B cell (primary cell): ENCODE results near the gene KLHL35. TPM values are rescaled to one million over a fixed set of nuclear protein-coding genes. Genes with fewer than 3 reads are reported as not detected.

Experiments
- ATAC-seq: fragments of 200-7000 bp; cut with Tn5 transposase; one replicate; pipeline ENCODE4 v1.10.0; 2021; ENCODE audit warnings: low read depth, mild to moderate bottlenecking, moderate number of reproducible peaks, moderate library complexity
- CTCF ChIA-PET: fragments of 350-600 bp; sonication (Branson Sonifier 250); formaldehyde crosslinking; loops from one replicate; lab custom pipeline; 2021; ENCODE audit warnings: antibody characterized with exemption, inconsistent platforms; lab: Charles Lee
- POLR2A ChIA-PET: fragments of 350-600 bp; sonication (Branson Sonifier 250); formaldehyde crosslinking; loops from one replicate; lab custom pipeline; 2021; ENCODE audit warnings: antibody characterized with exemption; lab: Charles Lee
- DNase-seq: peaks from one replicate; pipeline ENCODE4 v3.0.0; 2013
- H2AFZ ChIP-seq: 2 replicates; pipeline ENCODE4 v1.6.1; 2012; ENCODE audit warnings: mild to moderate bottlenecking, low read depth, low read length; ENCODE audit not compliant: insufficient read depth, poor library complexity, severe bottlenecking
- H3K27ac ChIP-seq, 2 donors: 1 replicate in 1 of 2; 2 replicates in 1 of 2; pipeline ENCODE4 v1.5.1; 2012 to 2013; ENCODE audit warnings: low read length in 2 of 2, mild to moderate bottlenecking in 2 of 2, moderate library complexity in 1 of 2
- H3K27me3 ChIP-seq, 4 experiments: fragments of 200-600 bp in 1 of 4; sonication (generic) in 1 of 4; replicated peaks in 1 of 4; 1 replicate in 2 of 4; 2 replicates in 2 of 4; pipeline versions ENCODE4 v1.6.1 to v1.7.0; 2013 to 2016; ENCODE audit warnings: low read length in 3 of 4, mild to moderate bottlenecking in 2 of 4, mixed read lengths in 1 of 4, moderate library complexity in 1 of 4; ENCODE audit not compliant: insufficient read depth in 4 of 4, control insufficient read depth in 3 of 4; ENCODE audit errors: control extremely low read depth in 1 of 4
- H3K36me3 ChIP-seq, 2 experiments: replicated peaks in 1 of 2; 1 replicate in 1 of 2; 2 replicates in 1 of 2; pipeline versions ENCODE4 v1.6.1 to v1.7.1; 2013; ENCODE audit warnings: low read length in 1 of 2; ENCODE audit not compliant: insufficient read depth in 2 of 2, control insufficient read depth in 1 of 2; ENCODE audit errors: control extremely low read depth in 1 of 2, extremely low read depth in 1 of 2
- H3K4me1 ChIP-seq, 2 donors: fragments of 200-600 bp in 1 of 2; sonication (generic) in 1 of 2; 1 replicate in 1 of 2; 2 replicates in 1 of 2; pipeline versions ENCODE4 v1.5.1 to v1.6.1; 2013 to 2017; ENCODE audit warnings: low read length in 2 of 2; ENCODE audit not compliant: control insufficient read depth in 2 of 2, insufficient read depth in 2 of 2
- H3K4me2 ChIP-seq: replicated peaks from 2 replicates; pipeline ENCODE3; 2012; ENCODE audit warnings: mild to moderate bottlenecking, low read depth, low read length; ENCODE audit not compliant: poor library complexity, severe bottlenecking
- H3K4me3 ChIP-seq, 5 experiments: fragments of 200-600 bp in 1 of 5; sonication (generic) in 1 of 5; 1 replicate in 3 of 5; 2 replicates in 2 of 5; pipeline versions ENCODE4 v1.5.1 to v1.7.0; 2011 to 2016; ENCODE audit warnings: low read length in 4 of 5, mild to moderate bottlenecking in 4 of 5, low read depth in 2 of 5, control low read depth in 1 of 5, moderate library complexity in 1 of 5; ENCODE audit not compliant: insufficient read depth in 1 of 5; ENCODE audit errors: control extremely low read depth in 1 of 5, extremely low read depth in 1 of 5
- H3K79me2 ChIP-seq: fragments of 200-600 bp; sonication (generic); one replicate; pipeline ENCODE4 v1.6.0; 2016; ENCODE audit warnings: low read length; ENCODE audit not compliant: control insufficient read depth, insufficient read depth
- H3K9ac ChIP-seq: fragments of 200-600 bp; sonication (generic); 2 replicates; pipeline ENCODE4 v1.6.1; 2017; ENCODE audit warnings: mild to moderate bottlenecking, low read length, moderate library complexity
- H3K9me3 ChIP-seq, 3 donors: one replicate each; pipeline versions ENCODE4 v1.6.1 to v1.7.1; 2013; ENCODE audit warnings: low read length in 2 of 3; ENCODE audit not compliant: control insufficient read depth in 2 of 3, insufficient read depth in 1 of 3; ENCODE audit errors: control extremely low read depth in 1 of 3
- H4K20me1 ChIP-seq: 2 replicates; pipeline ENCODE4 v1.6.0; 2012; ENCODE audit warnings: mild to moderate bottlenecking, low read length; ENCODE audit not compliant: insufficient read depth, control insufficient read depth, poor library complexity, severe bottlenecking
- H3K27ac Mint-ChIP-seq: one replicate; pipeline ENCODE4 v1.8.0; 2021; ENCODE audit warnings: mixed read lengths
- H3K27me3 Mint-ChIP-seq: one replicate; pipeline ENCODE4 v1.8.0; 2021; ENCODE audit warnings: mixed read lengths
- H3K4me1 Mint-ChIP-seq: one replicate; pipeline ENCODE4 v1.8.0; 2021; ENCODE audit warnings: mixed read lengths
- H3K4me3 Mint-ChIP-seq: one replicate; pipeline ENCODE4 v1.8.0; 2021; ENCODE audit warnings: mixed read lengths
- H3K9me3 Mint-ChIP-seq: one replicate; pipeline ENCODE4 v1.8.0; 2022; ENCODE audit warnings: mixed read lengths; ENCODE audit not compliant: insufficient read depth
- CTCF ChIP-seq: fragments of 200-600 bp; IDR thresholded peaks from one replicate; pipeline ENCODE4 v1.8.0; 2022; ENCODE audit warnings: antibody characterized with exemption, mild to moderate bottlenecking
- EZH2 ChIP-seq: IDR thresholded peaks from 2 replicates; pipeline ENCODE4 v1.6.1; 2012; ENCODE audit warnings: borderline replicate concordance, low read depth, mild to moderate bottlenecking, moderate library complexity, low read length; ENCODE audit not compliant: insufficient read depth, poor library complexity, severe bottlenecking
- WGBS: methylation state at CpG from one replicate; pipeline ENCODE4 v1.1.5; 2013; ENCODE audit warnings: missing lambda C conversion rate; ENCODE audit not compliant: insufficient coverage; 5-methylcytosine and 5-hydroxymethylcytosine counted together
- intact Hi-C: fragments of 100-400 bp; cut with micrococcal nuclease; formaldehyde crosslinking; loops from one replicate; pipeline ENCODE4 v1.10.0; 2022
- polyA plus RNA-seq: library from polyadenylated mRNA; depleted of rRNA; stranded (reverse); fragments of >200 nt; gene quantifications from 2 replicates; pipeline ENCODE4 v1.2.3, GENCODE V29; 2012
- total RNA-seq, 2 donors: library from RNA; stranded (reverse); fragments of 120-200 nt in 1 of 2; gene quantifications; 1 replicate in 1 of 2; 2 replicates in 1 of 2; pipeline versions ENCODE4 v1.2.3 to v1.2.4, GENCODE V29; 2013 to 2022

KLHL35 gene
- total and polyA plus RNA-seq, 2 donors (not counting 1 experiment from before 2014, with no cell fraction given), result 0.55 to 0.59 TPM

DNA sequence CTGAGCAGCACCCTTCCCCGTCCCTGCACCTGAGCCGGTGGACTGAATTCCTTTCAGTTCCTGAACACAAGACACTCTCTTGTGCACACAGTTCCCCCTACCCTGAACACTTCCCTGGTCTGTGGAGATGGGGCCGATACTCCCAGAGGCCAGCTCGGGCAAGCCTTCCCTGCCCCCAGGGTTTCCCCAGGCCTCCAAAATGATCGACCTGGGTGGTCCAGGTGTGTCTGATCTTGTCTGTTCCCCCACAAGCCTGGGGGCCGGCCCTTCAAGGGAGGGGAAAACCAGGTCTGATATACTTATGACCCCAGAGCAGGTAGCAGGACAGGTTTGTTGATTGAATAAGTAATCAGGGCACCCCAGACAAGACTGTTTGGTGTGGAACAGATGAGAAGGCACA is 40.7 kb upstream of the KLHL35 start:
- Histone ChIP-seq H3K27ac (no peak overlapping the region), H3K4me2 (no peak overlapping the region), H3K4me1 (peaks cover 0 to 10% of the 10 kb centered on the region in 2 donors), H3K9ac (no peak overlapping the region), H2AFZ (no peak overlapping the region), H3K9me3 (no peaks in the 10 kb centered on the region), H4K20me1 (no peaks in the 10 kb centered on the region), H3K4me3 (no peak overlapping the region), H3K79me2 (no peaks in the 10 kb centered on the region), H3K36me3 (no peaks in the 10 kb centered on the region), H3K27me3 (no peaks in the 10 kb centered on the region)
- ATAC-seq (no peak), DNase-seq (no peak)
- TF ChIP-seq EZH2 (no peak), CTCF (no peak)
- intact Hi-C loops, result no loop called here
- WGBS, result 94% methylated on average over 4 of the region's 6 CpGs
- ChIA-PET POLR2A (no interaction called here), CTCF (interaction anchor here (1.6 kb wide), 1 partner anchor 60 kb away, joined by 7 read pairs; no protein-coding TSS in a partner anchor)
- no peaks in the 10 kb centered on the region for H3K9me3 Mint-ChIP-seq
- H3K4me3 Mint-ChIP-seq, result no peak overlapping the region
- no peak overlapping the region for H3K27ac Mint-ChIP-seq
- H3K27me3 Mint-ChIP-seq, result no peaks in the 10 kb centered on the region
- peaks cover 16% of the 10 kb centered on the region for H3K4me1 Mint-ChIP-seq

GRCh38 chr11:75472081-75472732 is 39.2 kb upstream of the KLHL35 start:
- no peak for ATAC-seq
- intact Hi-C loops, result no loop called here
- H3K9me3 ChIP-seq, result no peaks in the 10 kb centered on the region
- Mint-ChIP-seq H3K9me3 (no peaks in the 10 kb centered on the region), H3K4me1 (peaks cover 18% of the 10 kb centered on the region), H3K27ac (no peak overlapping the region), H3K27me3 (no peaks in the 10 kb centered on the region), H3K4me3 (no peak overlapping the region)
- no peak overlapping the region for H3K27ac ChIP-seq
- H3K9ac ChIP-seq, result no peak overlapping the region
- POLR2A ChIA-PET, result no interaction called here
- 98% methylated on average over 5 of the region's 5 CpGs for WGBS
- TF ChIP-seq EZH2, result no peak
- TF ChIP-seq CTCF, result no peak
- H3K4me2 ChIP-seq, result no peak overlapping the region
- DNase-seq, result no peak
- H3K4me1 ChIP-seq, result peaks cover 0 to 10% of the 10 kb centered on the region in 2 donors
- H3K27me3 ChIP-seq, result no peaks in the 10 kb centered on the region
- H4K20me1 ChIP-seq, result no peaks in the 10 kb centered on the region
- CTCF ChIA-PET, result interaction anchor here (1.8 kb wide), 1 partner anchor 26 kb away, joined by 4 read pairs; no protein-coding TSS in a partner anchor
- H3K36me3 ChIP-seq, result no peaks in the 10 kb centered on the region
- no peak overlapping the region for H2AFZ ChIP-seq
- H3K79me2 ChIP-seq, result no peaks in the 10 kb centered on the region
- no peak overlapping the region for H3K4me3 ChIP-seq
